Measurements from ENCODE around the gene PRKAR2B. TPM values are rescaled to one million over a fixed set of nuclear protein-coding genes. Genes with fewer than 3 reads are reported as not detected.

PRKAR2B gene
- total RNA-seq (10 to 100 TPM; 29.1 to 74.4 (median 54.5) TPM), polyA plus RNA-seq (10 to 100 TPM in 1 of 3 donors, 1 to 10 TPM in 2; 8.3 to 28.8 (median 9.4) TPM)
- long read RNA-seq, donor 1, transcript PRKAR2B-201 (11 exons, 3,745 nt), result major isoform, 9 of 19 reads
- long read RNA-seq, donor 1, partial matches to known transcripts, result 10 of 19 reads
- long read RNA-seq, donor 1, other reads (novel, unspliced or antisense), result 0 of 19 reads
- long read RNA-seq, donor 2, transcript PRKAR2B-201 (11 exons, 3,745 nt), result major isoform, 7 of 7 reads
- long read RNA-seq, donor 2, partial matches to known transcripts, result 0 of 7 reads
- long read RNA-seq, donor 2, other reads (novel, unspliced or antisense), result 0 of 7 reads

DNA sequence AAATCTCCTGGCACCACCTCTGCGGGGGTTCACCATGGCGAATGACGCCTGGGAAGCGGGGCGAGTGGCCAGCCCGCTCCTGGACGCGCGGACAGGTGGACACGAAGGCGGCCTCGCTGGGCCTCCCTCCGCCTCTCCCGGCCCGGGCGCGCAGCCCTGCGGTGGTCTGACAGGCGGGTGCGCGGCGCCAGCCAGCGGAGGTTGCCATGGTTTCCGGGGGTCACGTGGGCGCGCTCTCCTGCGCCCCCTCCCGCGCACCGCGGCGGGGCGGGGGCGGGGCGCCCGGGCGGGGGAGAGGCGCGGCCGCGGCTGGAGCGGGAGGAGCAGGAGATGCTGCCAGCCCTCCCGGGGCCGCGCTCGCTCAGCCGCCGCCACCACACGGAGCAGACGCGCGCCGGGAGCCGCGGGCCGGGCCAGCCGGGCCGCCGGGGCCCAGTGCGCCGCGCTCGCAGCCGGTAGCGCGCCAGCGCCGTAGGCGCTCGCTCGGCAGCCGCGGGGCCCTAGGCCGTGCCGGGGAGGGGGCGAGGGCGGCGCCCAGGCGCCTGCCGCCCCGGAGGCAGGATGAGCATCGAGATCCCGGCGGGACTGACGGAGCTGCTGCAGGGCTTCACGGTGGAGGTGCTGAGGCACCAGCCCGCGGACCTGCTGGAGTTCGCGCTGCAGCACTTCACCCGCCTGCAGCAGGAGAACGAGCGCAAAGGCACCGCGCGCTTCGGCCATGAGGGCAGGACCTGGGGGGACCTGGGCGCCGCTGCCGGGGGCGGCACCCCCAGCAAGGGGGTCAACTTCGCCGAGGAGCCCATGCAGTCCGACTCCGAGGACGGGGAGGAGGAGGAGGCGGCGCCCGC, at the start of gene PRKAR2B:
Gene PRKAR2B (plus strand): TSS at position 359 of the 848 bp plus-strand sequence. CDS start 203 bp downstream, at position 562.
- H3K36me3 ChIP-seq, result no peaks in the 10 kb centered on the region
- intact Hi-C loops (cut with DNase I; ENCODE audit: low total_unique reads), result no loop called here
- DNase-seq, result peak; percentile 93
- TF ChIP-seq, protein P1, sequence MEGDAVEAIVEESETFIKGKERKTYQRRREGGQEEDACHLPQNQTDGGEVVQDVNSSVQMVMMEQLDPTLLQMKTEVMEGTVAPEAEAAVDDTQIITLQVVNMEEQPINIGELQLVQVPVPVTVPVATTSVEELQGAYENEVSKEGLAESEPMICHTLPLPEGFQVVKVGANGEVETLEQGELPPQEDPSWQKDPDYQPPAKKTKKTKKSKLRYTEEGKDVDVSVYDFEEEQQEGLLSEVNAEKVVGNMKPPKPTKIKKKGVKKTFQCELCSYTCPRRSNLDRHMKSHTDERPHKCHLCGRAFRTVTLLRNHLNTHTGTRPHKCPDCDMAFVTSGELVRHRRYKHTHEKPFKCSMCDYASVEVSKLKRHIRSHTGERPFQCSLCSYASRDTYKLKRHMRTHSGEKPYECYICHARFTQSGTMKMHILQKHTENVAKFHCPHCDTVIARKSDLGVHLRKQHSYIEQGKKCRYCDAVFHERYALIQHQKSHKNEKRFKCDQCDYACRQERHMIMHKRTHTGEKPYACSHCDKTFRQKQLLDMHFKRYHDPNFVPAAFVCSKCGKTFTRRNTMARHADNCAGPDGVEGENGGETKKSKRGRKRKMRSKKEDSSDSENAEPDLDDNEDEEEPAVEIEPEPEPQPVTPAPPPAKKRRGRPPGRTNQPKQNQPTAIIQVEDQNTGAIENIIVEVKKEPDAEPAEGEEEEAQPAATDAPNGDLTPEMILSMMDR (IDR thresholded peaks at IDR 0.05 in 8 of 11, conservative IDR thresholded peaks at IDR 0.05 in 3 of 11), result peak in 2 of 11 experiments; percentile 17 to 19
- TF ChIP-seq POLR2A (IDR thresholded peaks at IDR 0.05), result no peak
- TF ChIP-seq POLR2AphosphoS5 (IDR thresholded peaks at IDR 0.05), result peak; percentile 40 to 80 (median 74)
- peaks cover 0 to 25% (median 0%) of the 10 kb centered on the region in 7 donors for H3K27me3 ChIP-seq (replicated peaks in 1 of 7)
- no peaks in the 10 kb centered on the region for H3K9me3 ChIP-seq
- 0 to 1% (median 0%) methylated on average over 25 to 110 of the region's 110 CpGs for WGBS, 5 donors
- peak within 1 kb of the TSS; percentile 66 to 90 (median 78) for H3K4me3 ChIP-seq
- H3K4me1 ChIP-seq, result peaks cover 0 to 27% (median 21%) of the 10 kb centered on the region in 6 donors
- H3K27ac ChIP-seq, result peak within 1 kb of the TSS in 7 of 8 donors; percentile 68 to 83 (median 79)

DNA sequence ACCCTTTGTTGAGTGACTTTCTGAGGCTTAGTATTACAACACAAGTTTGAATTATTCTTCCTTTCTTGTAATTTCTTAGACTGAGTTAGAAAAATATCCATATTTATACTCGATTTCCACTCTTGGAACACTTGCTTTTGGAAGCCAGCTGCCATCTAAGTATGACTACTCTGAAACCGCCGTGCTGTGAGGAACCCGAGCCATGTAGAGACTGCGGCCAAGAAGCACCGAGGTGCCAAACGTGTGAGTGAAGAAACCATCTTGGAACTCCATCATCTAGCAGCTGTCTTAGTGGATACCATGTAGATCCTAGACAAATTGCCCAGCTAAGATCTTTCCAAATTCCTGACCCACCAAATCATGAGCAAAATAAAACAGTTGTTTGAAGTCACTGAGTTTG, 49.7 kb upstream of the PRKAR2B start:
- no peak for TF ChIP-seq POLR2A (IDR thresholded peaks at IDR 0.05)
- TF ChIP-seq, protein P1 (IDR thresholded peaks at IDR 0.05 in 8 of 11, conservative IDR thresholded peaks at IDR 0.05 in 3 of 11), result no peak
- TF ChIP-seq POLR2AphosphoS5 (IDR thresholded peaks at IDR 0.05), result no peak
- intact Hi-C loops (cut with DNase I; ENCODE audit: low total_unique reads), result no loop called here

DNA sequence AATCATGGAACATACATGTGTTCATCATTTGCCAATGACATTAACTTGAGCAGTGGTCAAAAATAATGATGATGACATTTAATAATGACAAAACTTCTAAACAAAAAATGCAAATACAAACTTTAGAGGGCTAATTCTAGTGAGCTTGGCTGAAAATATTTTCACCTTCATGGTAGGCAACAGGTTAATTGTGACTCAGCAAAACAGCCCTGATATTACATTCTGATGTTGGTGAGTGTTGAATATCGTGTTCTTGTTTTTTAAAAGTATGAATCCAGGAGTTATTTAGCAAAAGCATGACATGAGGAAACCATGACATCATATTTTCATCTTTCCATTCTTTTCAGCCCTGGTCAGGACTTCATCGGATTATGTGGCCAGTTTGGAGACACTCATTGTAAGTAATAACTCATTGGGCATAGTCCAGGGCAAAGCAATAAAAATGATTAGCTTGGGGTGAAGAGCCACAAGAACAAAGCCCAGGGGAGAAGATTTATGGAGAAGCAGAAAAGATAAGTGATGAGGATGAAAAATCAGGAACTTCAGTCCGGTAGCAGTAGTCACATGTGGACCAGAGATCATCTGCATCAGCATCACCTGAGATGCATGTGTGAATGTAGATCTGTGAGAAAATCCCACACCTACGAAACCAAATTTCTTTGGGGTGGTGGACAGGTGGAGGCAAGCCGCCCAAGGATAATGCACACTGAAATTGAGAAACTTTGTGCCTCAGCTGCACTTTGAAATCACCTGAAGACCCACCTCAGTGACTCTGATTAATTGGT, 46.8 kb upstream of the PRKAR2B start:
- Histone ChIP-seq H3K36me3 (no peaks in the 10 kb centered on the region), H3K4me1 (no peaks in the 10 kb centered on the region), H3K27ac (no peak overlapping the region), H3K27me3 (replicated peaks in 1 of 7) (no peaks in the 10 kb centered on the region), H3K9me3 (no peaks in the 10 kb centered on the region), H3K4me3 (no peak overlapping the region)
- intact Hi-C loops (cut with DNase I; ENCODE audit: low total_unique reads), result no loop called here
- WGBS, 5 donors, result 76 to 85% (median 80%) methylated on average over 5 of the region's 5 CpGs
- TF ChIP-seq POLR2A (IDR thresholded peaks at IDR 0.05), result no peak
- no peak for TF ChIP-seq POLR2AphosphoS5 (IDR thresholded peaks at IDR 0.05)
- TF ChIP-seq, protein P1 (IDR thresholded peaks at IDR 0.05 in 8 of 11, conservative IDR thresholded peaks at IDR 0.05 in 3 of 11), result no peak
- no peak for DNase-seq

More for the DNA sequence above, 49.7 kb upstream of the PRKAR2B start:
- Histone ChIP-seq H3K27me3 (replicated peaks in 1 of 7) (no peaks in the 10 kb centered on the region), H3K4me3 (no peak overlapping the region), H3K27ac (no peak overlapping the region), H3K9me3 (no peaks in the 10 kb centered on the region), H3K4me1 (no peaks in the 10 kb centered on the region), H3K36me3 (no peaks in the 10 kb centered on the region)
- WGBS, 5 donors, result 91 to 95% (median 92%) methylated on average over 7 of the region's 7 CpGs
- DNase-seq, result no peak

Measured in spleen (tissue), 13 donors.